Fibroblast of lung (primary cell): Measurements from ENCODE around the gene CENPB. TPM values are rescaled to one million over a fixed set of nuclear protein-coding genes. Genes with fewer than 3 reads are reported as not detected.

Experiments
- DNase-seq, 2 donors: peaks; one replicate each; pipeline versions ENCODE4 v3.0.0 to v3.0.0-alpha.2; 2010; ENCODE audit warnings: low read depth in 2 of 2
- H2AFZ ChIP-seq: 2 replicates; pipeline ENCODE4 v1.5.1; 2012; ENCODE audit warnings: low read length, control low read depth, inconsistent platforms
- H3K27ac ChIP-seq: 2 replicates; pipeline ENCODE4 v1.5.1; 2011; ENCODE audit warnings: low read length, control low read depth; ENCODE audit not compliant: insufficient read depth
- H3K27me3 ChIP-seq: 2 replicates; pipeline ENCODE4 v1.5.1; 2011; ENCODE audit warnings: mild to moderate bottlenecking, low read length; ENCODE audit not compliant: control insufficient read depth, insufficient read depth
- H3K36me3 ChIP-seq: 2 replicates; pipeline ENCODE4 v1.5.1; 2011; ENCODE audit warnings: low read length; ENCODE audit not compliant: control insufficient read depth, insufficient read depth
- H3K4me1 ChIP-seq: 2 replicates; pipeline ENCODE4 v1.5.1; 2011; ENCODE audit warnings: low read length; ENCODE audit not compliant: control insufficient read depth, insufficient read depth; ENCODE audit errors: extremely low read depth
- H3K4me2 ChIP-seq: 2 replicates; pipeline ENCODE4 v1.5.1; 2011; ENCODE audit warnings: low read length, control low read depth; ENCODE audit not compliant: insufficient read depth; ENCODE audit errors: extremely low read depth
- H3K4me3 ChIP-seq, 4 experiments: fragments of 200-600 bp in 1 of 4; sonication (generic) in 1 of 4; replicated peaks in 1 of 4; 2 replicates each; pipeline ENCODE4 v1.5.1; 2011 to 2016; ENCODE audit warnings: low read length in 4 of 4, low read depth in 3 of 4, mild to moderate bottlenecking in 3 of 4, control low read depth in 2 of 4, inconsistent platforms in 1 of 4, mixed read lengths in 1 of 4; ENCODE audit not compliant: insufficient read depth in 1 of 4; ENCODE audit errors: control extremely low read depth in 1 of 4
- H3K79me2 ChIP-seq: 2 replicates; pipeline ENCODE4 v1.5.1; 2012; ENCODE audit warnings: mild to moderate bottlenecking, low read length, inconsistent platforms; ENCODE audit not compliant: control insufficient read depth, insufficient read depth
- H3K9ac ChIP-seq: 2 replicates; pipeline ENCODE4 v1.5.1; 2011; ENCODE audit warnings: mild to moderate bottlenecking, low read length, control low read depth; ENCODE audit not compliant: insufficient read depth
- H3K9me3 ChIP-seq: 2 replicates; pipeline ENCODE4 v1.5.1; 2012; ENCODE audit warnings: low read depth, low read length; ENCODE audit not compliant: control insufficient read depth, insufficient read depth
- H4K20me1 ChIP-seq: 2 replicates; pipeline ENCODE4 v1.5.1; 2011; ENCODE audit warnings: low read length; ENCODE audit not compliant: control insufficient read depth, insufficient read depth; ENCODE audit errors: extremely low read depth
- EZH2 ChIP-seq: IDR thresholded peaks from 2 replicates; pipeline ENCODE4 v1.5.1; 2012; ENCODE audit warnings: low read length, control low read depth, mild to moderate bottlenecking; ENCODE audit errors: missing control alignments
- polyA plus RNA-seq, 2 donors: library from polyadenylated mRNA; depleted of rRNA in 1 of 2; stranded (reverse) in 1 of 2; unstranded in 1 of 2; fragments of >200 nt; gene quantifications; 2 replicates each; pipeline ENCODE4 v1.2.1, GENCODE V29; 2011 to 2012; ENCODE audit warnings: missing spikeins in 1 of 2
- total RNA-seq: library from RNA; depleted of rRNA; stranded (reverse); fragments of >200 nt; gene quantifications from 2 replicates; pipeline ENCODE4 v1.2.1, GENCODE V29; 2014
- TF ChIP-seq, protein P1 (sequence below), 2 donors: IDR thresholded peaks in 1 of 2; conservative IDR thresholded peaks in 1 of 2; 1 replicate in 1 of 2; 2 replicates in 1 of 2; pipeline ENCODE4 v1.5.1; 2011 to 2012; ENCODE audit warnings: low read length in 2 of 2, control low read depth in 1 of 2, inconsistent platforms in 1 of 2, low read depth in 1 of 2, mild to moderate bottlenecking in 1 of 2

CENPB gene
- total and polyA plus RNA-seq, 2 donors (not counting 1 experiment from before 2014, with no cell fraction given) = 32.6 to 106 TPM

GRCh38 chr20:3796477-3797225 lies 10.1 kb upstream of the CENPB start:
- Histone ChIP-seq H3K27ac (peak overlapping the region; percentile 78), H3K27me3 (no peaks in the 10 kb centered on the region), H3K36me3 (peaks cover 26% of the 10 kb centered on the region), H3K79me2 (peaks cover 51% of the 10 kb centered on the region), H3K4me1 (peaks cover 21% of the 10 kb centered on the region), H3K4me2 (peak overlapping the region; percentile 60), H3K9ac (peak overlapping the region; percentile 60), H2AFZ (no peak overlapping the region), H4K20me1 (no peaks in the 10 kb centered on the region), H3K9me3 (no peaks in the 10 kb centered on the region), H3K4me3 (peak overlapping the region; percentile 67 to 97 (median 86))
- no peak for TF ChIP-seq EZH2
- TF ChIP-seq, protein P1, sequence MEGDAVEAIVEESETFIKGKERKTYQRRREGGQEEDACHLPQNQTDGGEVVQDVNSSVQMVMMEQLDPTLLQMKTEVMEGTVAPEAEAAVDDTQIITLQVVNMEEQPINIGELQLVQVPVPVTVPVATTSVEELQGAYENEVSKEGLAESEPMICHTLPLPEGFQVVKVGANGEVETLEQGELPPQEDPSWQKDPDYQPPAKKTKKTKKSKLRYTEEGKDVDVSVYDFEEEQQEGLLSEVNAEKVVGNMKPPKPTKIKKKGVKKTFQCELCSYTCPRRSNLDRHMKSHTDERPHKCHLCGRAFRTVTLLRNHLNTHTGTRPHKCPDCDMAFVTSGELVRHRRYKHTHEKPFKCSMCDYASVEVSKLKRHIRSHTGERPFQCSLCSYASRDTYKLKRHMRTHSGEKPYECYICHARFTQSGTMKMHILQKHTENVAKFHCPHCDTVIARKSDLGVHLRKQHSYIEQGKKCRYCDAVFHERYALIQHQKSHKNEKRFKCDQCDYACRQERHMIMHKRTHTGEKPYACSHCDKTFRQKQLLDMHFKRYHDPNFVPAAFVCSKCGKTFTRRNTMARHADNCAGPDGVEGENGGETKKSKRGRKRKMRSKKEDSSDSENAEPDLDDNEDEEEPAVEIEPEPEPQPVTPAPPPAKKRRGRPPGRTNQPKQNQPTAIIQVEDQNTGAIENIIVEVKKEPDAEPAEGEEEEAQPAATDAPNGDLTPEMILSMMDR (conservative IDR thresholded peaks at IDR 0.05 in 1 of 2, IDR thresholded peaks at IDR 0.05 in 1 of 2; ENCODE audit: low read depth in 1 of 2, low read length in 2 of 2) = no peak
- DNase-seq = no peak

GRCh38 chr20:3795511-3796468 lies 9.2 kb upstream of the CENPB start, which contains the start of gene CDC25B:
CDC25B (plus strand) TSS chr20:3796310; CDS start chr20:3796532, 222 bp downstream.
- peak; percentile 87 to 95 for DNase-seq
- H3K36me3 ChIP-seq = peaks cover 18% of the 10 kb centered on the region
- H3K9ac ChIP-seq = peak within 1 kb of the TSS; percentile 89
- peak within 1 kb of the TSS; percentile 83 for H3K4me2 ChIP-seq
- H3K79me2 ChIP-seq = peaks cover 43% of the 10 kb centered on the region
- TF ChIP-seq, protein P1 (conservative IDR thresholded peaks at IDR 0.05 in 1 of 2, IDR thresholded peaks at IDR 0.05 in 1 of 2; ENCODE audit: low read depth in 1 of 2, low read length in 2 of 2) = peak; percentile 41 to 50
- TF ChIP-seq EZH2 = no peak
- no peaks in the 10 kb centered on the region for H4K20me1 ChIP-seq
- no peaks in the 10 kb centered on the region for H3K9me3 ChIP-seq
- no peaks in the 10 kb centered on the region for H3K27me3 ChIP-seq
- peak within 1 kb of the TSS; percentile 84 for H2AFZ ChIP-seq
- peak within 1 kb of the TSS; percentile 97 for H3K27ac ChIP-seq
- peak within 1 kb of the TSS; percentile 73 to 97 (median 86) for H3K4me3 ChIP-seq
- peaks cover 21% of the 10 kb centered on the region for H3K4me1 ChIP-seq
